ENCODE data around the gene FGF22. TPM values are rescaled to one million over a fixed set of nuclear protein-coding genes. Genes with fewer than 3 reads are reported as not detected.
A peak's percentile ranks its signal among the peaks of the same experiment; 100 is the strongest.
"Not testable (repeated sequence)": the region's sequence is repeated elsewhere in the genome, so short reads cannot be mapped to it uniquely, and the experiment has no call there.

Gene FGF22
- total and polyA plus RNA-seq, 7 donors = 0.14 to 0.42 (median 0.16) TPM; not detected in 2

DNA sequence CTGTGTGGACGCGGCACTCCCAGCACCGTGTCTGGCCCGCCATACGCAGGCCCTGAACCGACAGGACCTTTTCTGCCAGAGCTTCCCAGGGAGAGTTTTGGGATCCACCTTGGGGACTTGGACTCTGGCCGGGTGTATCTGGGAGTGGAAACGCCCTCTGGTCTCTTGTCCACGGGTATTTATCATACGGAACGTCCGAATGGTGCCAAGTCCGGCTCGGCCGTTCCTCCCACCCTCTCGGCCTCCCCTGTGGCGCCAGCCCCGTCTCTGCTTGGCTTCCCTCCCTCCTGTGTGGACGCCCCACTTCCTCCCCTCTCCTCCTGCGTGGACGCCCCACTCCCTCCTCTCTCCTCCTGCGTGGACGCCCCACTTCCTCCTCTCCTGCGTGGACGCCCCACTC lies 37.9 kb upstream of the FGF22 start:
- H3K27ac ChIP-seq = no peak overlapping the region
- 67 to 82% (median 74%) methylated on average over 25 of the region's 25 CpGs for WGBS, 3 donors
- DNase-seq (no peak), ATAC-seq (no peak)
- peaks cover 0 to 5% (median 2%) of the 10 kb centered on the region in 3 donors for H3K27me3 ChIP-seq (ENCODE audit: insufficient read depth in 3 of 3, low read length in 2 of 3)
- H3K36me3 ChIP-seq (ENCODE audit: insufficient read depth in 1 of 2, low read depth in 1 of 2) = no peaks in the 10 kb centered on the region
- no peak overlapping the region for H3K4me3 ChIP-seq
- no peak for TF ChIP-seq CTCF (IDR thresholded peaks at IDR 0.05)
- no peaks in the 10 kb centered on the region for H3K4me1 ChIP-seq
- intact Hi-C loops (cut with DNase I) = no loop called here
- H3K9me3 ChIP-seq = no peaks in the 10 kb centered on the region

- H3K36me3 ChIP-seq (ENCODE audit: insufficient read depth in 1 of 2, low read depth in 1 of 2) = no peaks in the 10 kb centered on the region
- ATAC-seq = no peak
- H3K4me3 ChIP-seq = no peak overlapping the region
- DNase-seq = no peak
- H3K27ac ChIP-seq = no peak overlapping the region
- no peak for TF ChIP-seq CTCF (IDR thresholded peaks at IDR 0.05)
- no peaks in the 10 kb centered on the region for H3K4me1 ChIP-seq
- H3K27me3 ChIP-seq (ENCODE audit: insufficient read depth in 3 of 3, low read length in 2 of 3) = peaks cover 0 to under 1% (median 0%) of the 10 kb centered on the region in 3 donors
- intact Hi-C loops (cut with DNase I) = no loop called here
- 76 to 86% (median 83%) methylated on average over 34 to 35 of the region's 35 CpGs for WGBS, 3 donors
- H3K9me3 ChIP-seq = no peaks in the 10 kb centered on the region
These were observed 37.0 kb upstream of the FGF22 start for GRCh38 chr19:602391-603301.

DNA sequence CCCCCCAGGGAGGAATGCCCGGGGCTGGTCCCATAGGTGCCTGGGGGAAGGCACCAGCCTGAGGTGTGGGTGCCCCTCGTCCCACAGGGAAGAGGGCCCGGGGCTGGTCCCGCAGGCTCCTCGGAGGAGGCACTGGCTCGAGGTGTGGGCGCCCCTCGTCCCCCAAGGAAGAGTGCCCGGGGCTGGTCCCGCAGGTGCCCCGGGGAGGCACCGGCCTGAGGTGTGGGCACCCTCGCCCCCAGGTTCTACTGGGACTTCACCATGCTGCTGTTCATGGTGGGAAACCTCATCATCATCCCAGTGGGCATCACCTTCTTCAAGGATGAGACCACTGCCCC lies 36.4 kb upstream of the FGF22 start:
- 90 to 94% (median 90%) methylated on average over 10 to 13 of the region's 13 CpGs for WGBS, 3 donors
- H3K36me3 ChIP-seq (ENCODE audit: insufficient read depth in 1 of 2, low read depth in 1 of 2); ATAC-seq; H3K9me3 ChIP-seq; H3K27ac ChIP-seq; intact Hi-C loops (cut with DNase I); DNase-seq; H3K4me3 ChIP-seq; H3K27me3 ChIP-seq (ENCODE audit: insufficient read depth in 3 of 3, low read length in 2 of 3); H3K4me1 ChIP-seq: not testable (repeated sequence)

- H3K9me3 ChIP-seq; H3K36me3 ChIP-seq (ENCODE audit: insufficient read depth in 1 of 2, low read depth in 1 of 2); H3K27ac ChIP-seq; intact Hi-C loops (cut with DNase I); H3K27me3 ChIP-seq (ENCODE audit: insufficient read depth in 3 of 3, low read length in 2 of 3); H3K4me3 ChIP-seq; DNase-seq; H3K4me1 ChIP-seq: not testable (repeated sequence)
- WGBS, 3 donors = 87 to 93% (median 89%) methylated on average over 19 to 20 of the region's 20 CpGs
- ATAC-seq = peak in 1 of 4 donors; percentile 58
These were observed 35.9 kb upstream of the FGF22 start for GRCh38 chr19:603779-604178.

DNA sequence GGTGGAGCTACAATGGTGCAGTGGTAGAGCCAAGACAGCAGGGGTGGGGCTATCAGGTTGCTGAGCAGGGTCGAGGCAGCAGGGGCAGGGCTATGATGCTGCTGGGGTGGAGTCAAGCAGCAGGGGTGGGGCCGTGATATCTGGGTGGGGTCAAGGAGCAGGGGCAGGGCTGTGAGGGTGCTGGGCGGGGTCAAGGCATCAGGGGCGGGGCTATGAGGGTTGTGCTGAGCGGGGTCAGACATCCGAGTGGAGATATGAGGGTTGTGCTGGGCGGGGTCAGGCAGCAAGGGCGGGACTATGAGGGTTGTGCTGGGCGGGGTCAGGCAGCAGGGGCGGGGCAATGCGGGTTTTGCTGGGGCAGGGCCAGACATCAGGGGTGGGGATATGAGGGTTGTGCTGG lies 35.3 kb upstream of the FGF22 start:
- TF ChIP-seq CTCF (IDR thresholded peaks at IDR 0.05) = no peak
- Histone ChIP-seq H3K27ac (no peak overlapping the region), H3K9me3 (no peaks in the 10 kb centered on the region), H3K4me3 (no peak overlapping the region), H3K4me1 (no peaks in the 10 kb centered on the region), H3K36me3 (ENCODE audit: insufficient read depth in 1 of 2, low read depth in 1 of 2) (no peaks in the 10 kb centered on the region), H3K27me3 (ENCODE audit: insufficient read depth in 3 of 3, low read length in 2 of 3) (peaks cover 0 to 14% (median 0%) of the 10 kb centered on the region in 3 donors)
- ATAC-seq (peak in 1 of 4 donors; percentile 43), DNase-seq (no peak)
- intact Hi-C loops (cut with DNase I) = no loop called here
- 84 to 95% (median 86%) methylated on average over 4 to 11 of the region's 11 CpGs for WGBS, 3 donors

- H3K27me3 ChIP-seq (ENCODE audit: insufficient read depth in 3 of 3, low read length in 2 of 3) = peaks cover 0 to 20% (median 0%) of the 10 kb centered on the region in 3 donors
- 68 to 83% (median 80%) methylated on average over 21 to 34 of the region's 34 CpGs for WGBS, 3 donors
- intact Hi-C loops (cut with DNase I); H3K4me1 ChIP-seq; H3K36me3 ChIP-seq (ENCODE audit: insufficient read depth in 1 of 2, low read depth in 1 of 2); H3K27ac ChIP-seq; ATAC-seq; H3K4me3 ChIP-seq; DNase-seq; H3K9me3 ChIP-seq: not testable (repeated sequence)
These were observed 34.4 kb upstream of the FGF22 start for GRCh38 chr19:605061-605971.

All from psoas muscle (tissue), 8 donors.